OCI-LY1 (cell line): ENCODE measurements around the gene PIGC.

Experiments
- EZH2 ChIP-seq: fragments of 200-600 bp; sonication (generic), shearing (Covaris generic); IDR thresholded peaks from 2 replicates; pipeline ENCODE4 v1.8.0; 2017; ENCODE audit warnings: borderline replicate concordance, mixed run types, mild to moderate bottlenecking, antibody characterized with exemption, low read length, moderate library complexity, mixed read lengths
- TF ChIP-seq, protein P1 (sequence below): fragments of 200-600 bp; sonication (generic), shearing (Covaris generic); IDR thresholded peaks from 2 replicates; pipeline ENCODE4 v1.5.1; 2017; ENCODE audit warnings: mild to moderate bottlenecking, antibody characterized with exemption, low read length, moderate library complexity, mixed read lengths

DNA sequence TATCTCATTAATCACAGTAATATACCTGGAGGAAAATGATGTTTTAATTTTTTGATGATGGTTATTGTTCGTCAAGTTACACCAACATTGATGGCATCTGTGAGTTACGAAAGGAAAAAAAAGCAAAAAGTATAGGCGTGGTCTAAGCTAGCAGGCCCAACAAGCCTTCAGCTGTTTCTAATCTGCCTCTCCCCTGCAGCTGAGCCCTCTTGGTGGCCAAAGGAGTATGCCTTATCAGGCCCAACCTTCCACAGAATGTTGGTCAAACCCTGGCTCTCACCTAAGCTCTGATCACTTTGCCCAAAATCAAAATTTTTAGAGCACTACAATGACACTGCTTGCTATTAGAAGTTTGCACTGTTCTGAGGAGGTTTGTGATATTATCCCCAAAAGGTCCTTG lies 18.5 kb downstream of the PIGC start:
- no peak for TF ChIP-seq EZH2
- TF ChIP-seq, protein P1, sequence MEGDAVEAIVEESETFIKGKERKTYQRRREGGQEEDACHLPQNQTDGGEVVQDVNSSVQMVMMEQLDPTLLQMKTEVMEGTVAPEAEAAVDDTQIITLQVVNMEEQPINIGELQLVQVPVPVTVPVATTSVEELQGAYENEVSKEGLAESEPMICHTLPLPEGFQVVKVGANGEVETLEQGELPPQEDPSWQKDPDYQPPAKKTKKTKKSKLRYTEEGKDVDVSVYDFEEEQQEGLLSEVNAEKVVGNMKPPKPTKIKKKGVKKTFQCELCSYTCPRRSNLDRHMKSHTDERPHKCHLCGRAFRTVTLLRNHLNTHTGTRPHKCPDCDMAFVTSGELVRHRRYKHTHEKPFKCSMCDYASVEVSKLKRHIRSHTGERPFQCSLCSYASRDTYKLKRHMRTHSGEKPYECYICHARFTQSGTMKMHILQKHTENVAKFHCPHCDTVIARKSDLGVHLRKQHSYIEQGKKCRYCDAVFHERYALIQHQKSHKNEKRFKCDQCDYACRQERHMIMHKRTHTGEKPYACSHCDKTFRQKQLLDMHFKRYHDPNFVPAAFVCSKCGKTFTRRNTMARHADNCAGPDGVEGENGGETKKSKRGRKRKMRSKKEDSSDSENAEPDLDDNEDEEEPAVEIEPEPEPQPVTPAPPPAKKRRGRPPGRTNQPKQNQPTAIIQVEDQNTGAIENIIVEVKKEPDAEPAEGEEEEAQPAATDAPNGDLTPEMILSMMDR = no peak
